ENCODE results near the gene GRAMD4. TPM values are rescaled to one million over a fixed set of nuclear protein-coding genes. Genes with fewer than 3 reads are reported as not detected.

GRAMD4 gene
- total RNA-seq (10 to 100 TPM in 4 of 5 donors, 1 to 10 TPM in 1; 8.8 to 24.3 (median 22.9) TPM), total RNA-seq (15.0 to 215 (median 40.1) reads per million in 29 experiments)
- total RNA-seq (2013), result 13.7 TPM

GRCh38 chr22:46619830-46620501 lies at the start of gene GRAMD4:
GRAMD4 (plus strand) TSS chr22:46620386; CDS start chr22:46626800, 6,414 bp downstream.
- DNase-seq, result no peak
- ATAC-seq (replicated peaks in 1 of 4), result no peak
- no peaks in the 10 kb centered on the region for H3K27me3 ChIP-seq (replicated peaks in 1 of 2; ENCODE audit: control insufficient read depth in 2 of 2, extremely low read depth in 1 of 2, insufficient read depth in 2 of 2, low read length in 1 of 2)
- H3K36me3 ChIP-seq (ENCODE audit: control insufficient read depth in 2 of 2, extremely low read depth in 1 of 2, insufficient read depth in 1 of 2, low read length in 1 of 2), result no peaks in the 10 kb centered on the region
- no peaks in the 10 kb centered on the region for H3K9me3 ChIP-seq
- peaks cover 0 to 4% (median 2%) of the 10 kb centered on the region in 3 donors for H3K4me1 Mint-ChIP-seq
- no peaks in the 10 kb centered on the region for H3K9me3 Mint-ChIP-seq
- ChIA-PET CTCF (no interaction called here), POLR2A (no interaction called here)
- no peak within 1 kb of the TSS for H3K27ac ChIP-seq (ENCODE audit: low read length)
- H3K36me3 Mint-ChIP-seq, result no peaks in the 10 kb centered on the region
- H3K4me3 Mint-ChIP-seq, result no peak within 1 kb of the TSS
- no peak within 1 kb of the TSS for H3K27ac Mint-ChIP-seq
- H3K4me1 ChIP-seq (ENCODE audit: control insufficient read depth in 1 of 2, extremely low read depth in 1 of 2, insufficient read depth in 2 of 2, low read length in 2 of 2), result no peaks in the 10 kb centered on the region
- H3K27me3 Mint-ChIP-seq, result no peaks in the 10 kb centered on the region
- H3K4me3 ChIP-seq (ENCODE audit: control insufficient read depth in 1 of 2, extremely low read depth in 1 of 2, low read length in 1 of 2), result no peak within 1 kb of the TSS
- WGBS (ENCODE audit: insufficient coverage), result 85% methylated on average over 10 of the region's 20 CpGs

GRCh38 chr22:46571642-46572250 lies 48.4 kb upstream of the GRAMD4 start:
- 98% methylated on average over 5 of the region's 7 CpGs for WGBS (ENCODE audit: insufficient coverage)
- ATAC-seq (replicated peaks in 1 of 4) (no peak), DNase-seq (no peak)
- POLR2A ChIA-PET, result no interaction called here
- no peak overlapping the region for H3K4me3 ChIP-seq (ENCODE audit: control insufficient read depth in 1 of 2, extremely low read depth in 1 of 2, low read length in 1 of 2)
- Mint-ChIP-seq H3K27me3 (no peaks in the 10 kb centered on the region), H3K9me3 (peaks cover 5 to 12% (median 9%) of the 10 kb centered on the region in 3 donors), H3K27ac (no peak overlapping the region), H3K4me1 (peaks cover 13 to 16% (median 15%) of the 10 kb centered on the region in 3 donors), H3K36me3 (no peaks in the 10 kb centered on the region), H3K4me3 (no peak overlapping the region)
- peaks cover 4 to 14% of the 10 kb centered on the region in 2 experiments for H3K4me1 ChIP-seq (ENCODE audit: control insufficient read depth in 1 of 2, extremely low read depth in 1 of 2, insufficient read depth in 2 of 2, low read length in 2 of 2)
- H3K36me3 ChIP-seq (ENCODE audit: control insufficient read depth in 2 of 2, extremely low read depth in 1 of 2, insufficient read depth in 1 of 2, low read length in 1 of 2), result no peaks in the 10 kb centered on the region
- H3K27me3 ChIP-seq (replicated peaks in 1 of 2; ENCODE audit: control insufficient read depth in 2 of 2, extremely low read depth in 1 of 2, insufficient read depth in 2 of 2, low read length in 1 of 2), result no peaks in the 10 kb centered on the region
- H3K9me3 ChIP-seq, result no peaks in the 10 kb centered on the region
- CTCF ChIA-PET, result no interaction called here
- no peak overlapping the region for H3K27ac ChIP-seq (ENCODE audit: low read length)

- POLR2A ChIA-PET, result no interaction called here
- Histone ChIP-seq H3K9me3 (no peaks in the 10 kb centered on the region), H3K36me3 (ENCODE audit: control insufficient read depth in 2 of 2, extremely low read depth in 1 of 2, insufficient read depth in 1 of 2, low read length in 1 of 2) (no peaks in the 10 kb centered on the region), H3K4me3 (ENCODE audit: control insufficient read depth in 1 of 2, extremely low read depth in 1 of 2, low read length in 1 of 2) (no peak overlapping the region), H3K27ac (ENCODE audit: low read length) (no peak overlapping the region), H3K4me1 (ENCODE audit: control insufficient read depth in 1 of 2, extremely low read depth in 1 of 2, insufficient read depth in 2 of 2, low read length in 2 of 2) (peaks cover 6 to 21% of the 10 kb centered on the region in 2 experiments), H3K27me3 (replicated peaks in 1 of 2; ENCODE audit: control insufficient read depth in 2 of 2, extremely low read depth in 1 of 2, insufficient read depth in 2 of 2, low read length in 1 of 2) (no peaks in the 10 kb centered on the region)
- DNase-seq (no peak), ATAC-seq (replicated peaks in 1 of 4) (no peak)
- CTCF ChIA-PET, result no interaction called here
- no peak overlapping the region for H3K27ac Mint-ChIP-seq
- peaks cover 5 to 12% (median 9%) of the 10 kb centered on the region in 3 donors for H3K9me3 Mint-ChIP-seq
- no peak overlapping the region for H3K4me3 Mint-ChIP-seq
- 100% methylated on average over 11 of the region's 19 CpGs for WGBS (ENCODE audit: insufficient coverage)
- H3K36me3 Mint-ChIP-seq, result no peaks in the 10 kb centered on the region
- H3K27me3 Mint-ChIP-seq, result no peaks in the 10 kb centered on the region
- H3K4me1 Mint-ChIP-seq, result peaks cover 19 to 22% (median 21%) of the 10 kb centered on the region in 3 donors
Measured at GRCh38 chr22:46572911-46573780, 47.0 kb upstream of the GRAMD4 start.

- H3K4me1 ChIP-seq (ENCODE audit: control insufficient read depth in 1 of 2, extremely low read depth in 1 of 2, insufficient read depth in 2 of 2, low read length in 2 of 2), result peaks cover 9 to 29% of the 10 kb centered on the region in 2 experiments
- H3K27ac Mint-ChIP-seq, result no peak overlapping the region
- H3K4me1 Mint-ChIP-seq, result peaks cover 26 to 30% (median 28%) of the 10 kb centered on the region in 3 donors
- ATAC-seq (replicated peaks in 1 of 4), result no peak
- H3K27ac ChIP-seq (ENCODE audit: low read length), result no peak overlapping the region
- no peak for DNase-seq
- H3K36me3 Mint-ChIP-seq, result no peaks in the 10 kb centered on the region
- H3K9me3 Mint-ChIP-seq, result peaks cover 5 to 12% (median 9%) of the 10 kb centered on the region in 3 donors
- H3K4me3 ChIP-seq (ENCODE audit: control insufficient read depth in 1 of 2, extremely low read depth in 1 of 2, low read length in 1 of 2), result no peak overlapping the region
- peak overlapping the region in 1 of 3 donors; percentile 79 for H3K4me3 Mint-ChIP-seq
- H3K27me3 ChIP-seq (replicated peaks in 1 of 2; ENCODE audit: control insufficient read depth in 2 of 2, extremely low read depth in 1 of 2, insufficient read depth in 2 of 2, low read length in 1 of 2), result no peaks in the 10 kb centered on the region
- ChIA-PET POLR2A (no interaction called here), CTCF (no interaction called here)
- WGBS (ENCODE audit: insufficient coverage), result 95% methylated on average over 13 of the region's 18 CpGs
- no peaks in the 10 kb centered on the region for H3K9me3 ChIP-seq
- H3K36me3 ChIP-seq (ENCODE audit: control insufficient read depth in 2 of 2, extremely low read depth in 1 of 2, insufficient read depth in 1 of 2, low read length in 1 of 2), result no peaks in the 10 kb centered on the region
- no peaks in the 10 kb centered on the region for H3K27me3 Mint-ChIP-seq
Measured at GRCh38 chr22:46573781-46574437, 46.3 kb upstream of the GRAMD4 start.

GRCh38 chr22:46574438-46574992 lies 45.7 kb upstream of the GRAMD4 start:
- no peaks in the 10 kb centered on the region for H3K36me3 ChIP-seq (ENCODE audit: control insufficient read depth in 2 of 2, extremely low read depth in 1 of 2, insufficient read depth in 1 of 2, low read length in 1 of 2)
- H3K36me3 Mint-ChIP-seq, result no peaks in the 10 kb centered on the region
- H3K27ac ChIP-seq (ENCODE audit: low read length), result no peak overlapping the region
- ATAC-seq (replicated peaks in 1 of 4) (no peak), DNase-seq (no peak)
- peaks cover 5 to 12% (median 9%) of the 10 kb centered on the region in 3 donors for H3K9me3 Mint-ChIP-seq
- peak overlapping the region in 1 of 2 donors; percentile 86 for H3K27ac Mint-ChIP-seq
- POLR2A ChIA-PET, result no interaction called here
- peaks cover 31 to 35% (median 34%) of the 10 kb centered on the region in 3 donors for H3K4me1 Mint-ChIP-seq
- H3K27me3 Mint-ChIP-seq, result no peaks in the 10 kb centered on the region
- no peaks in the 10 kb centered on the region for H3K9me3 ChIP-seq
- H3K4me3 Mint-ChIP-seq, result peak overlapping the region in 2 of 3 donors; percentile 79 to 82
- CTCF ChIA-PET, result interaction anchor here in 1 of 2 donors (0.7 kb wide), 1 partner anchor 188 kb away, joined by 3 read pairs; the partner anchor contains the start of gene TBC1D22A
- no peak overlapping the region for H3K4me3 ChIP-seq (ENCODE audit: control insufficient read depth in 1 of 2, extremely low read depth in 1 of 2, low read length in 1 of 2)
- WGBS (ENCODE audit: insufficient coverage), result 96% methylated on average over 13 of the region's 15 CpGs
- H3K4me1 ChIP-seq (ENCODE audit: control insufficient read depth in 1 of 2, extremely low read depth in 1 of 2, insufficient read depth in 2 of 2, low read length in 2 of 2), result peaks cover 9 to 33% of the 10 kb centered on the region in 2 experiments
- H3K27me3 ChIP-seq (replicated peaks in 1 of 2; ENCODE audit: control insufficient read depth in 2 of 2, extremely low read depth in 1 of 2, insufficient read depth in 2 of 2, low read length in 1 of 2), result no peaks in the 10 kb centered on the region

Data from T-cell (primary cell).